ENCODE data around the gene BCAT1. TPM values are rescaled to one million over a fixed set of nuclear protein-coding genes. Genes with fewer than 3 reads are reported as not detected.

Gene BCAT1
- total and polyA plus RNA-seq, 8 donors: 1.3 to 33.0 (median 7.4) TPM

- no peaks in the 10 kb centered on the region for H3K27me3 ChIP-seq
- intact Hi-C loops (cut with DNase I; ENCODE audit: low total_unique reads): no loop called here
- 46 to 58% (median 52%) methylated on average over 1 of the region's 1 CpG for WGBS, 5 donors
- no peaks in the 10 kb centered on the region for H3K36me3 ChIP-seq
- peaks cover 6 to 45% (median 24%) of the 10 kb centered on the region in 4 donors for H3K4me1 ChIP-seq
- H3K9me3 ChIP-seq: no peaks in the 10 kb centered on the region
- no peak overlapping the region for H3K4me3 ChIP-seq
- H3K27ac ChIP-seq: peak overlapping the region in 1 of 5 donors; percentile 57
- no peak for TF ChIP-seq POLR2A (IDR thresholded peaks at IDR 0.05)
- TF ChIP-seq CTCF (IDR thresholded peaks at IDR 0.05): no peak
- TF ChIP-seq EP300 (IDR thresholded peaks at IDR 0.05): no peak
- no peak for TF ChIP-seq POLR2AphosphoS5 (IDR thresholded peaks at IDR 0.05)
- DNase-seq: no peak
Observed at GRCh38 chr12:24840046-24840800, 108.7 kb downstream of the BCAT1 start.

GRCh38 chr12:24839268-24839791 lies 109.6 kb downstream of the BCAT1 start:
- H3K9me3 ChIP-seq: no peaks in the 10 kb centered on the region
- TF ChIP-seq POLR2AphosphoS5 (IDR thresholded peaks at IDR 0.05) (no peak), EP300 (IDR thresholded peaks at IDR 0.05) (no peak), POLR2A (IDR thresholded peaks at IDR 0.05) (no peak), CTCF (IDR thresholded peaks at IDR 0.05) (no peak)
- H3K27me3 ChIP-seq: no peaks in the 10 kb centered on the region
- 75 to 82% (median 77%) methylated on average over 13 of the region's 13 CpGs for WGBS, 5 donors
- no peak for DNase-seq
- peaks cover 6 to 45% (median 24%) of the 10 kb centered on the region in 4 donors for H3K4me1 ChIP-seq
- H3K27ac ChIP-seq: peak overlapping the region in 3 of 5 donors; percentile 51 to 62 (median 57)
- no peak overlapping the region for H3K4me3 ChIP-seq
- intact Hi-C loops (cut with DNase I; ENCODE audit: low total_unique reads): no loop called here
- no peaks in the 10 kb centered on the region for H3K36me3 ChIP-seq

- H3K27ac ChIP-seq: peak overlapping the region in 3 of 5 donors; percentile 51 to 62 (median 57)
- H3K4me3 ChIP-seq: no peak overlapping the region
- H3K36me3 ChIP-seq: no peaks in the 10 kb centered on the region
- H3K27me3 ChIP-seq: no peaks in the 10 kb centered on the region
- intact Hi-C loops (cut with DNase I; ENCODE audit: low total_unique reads): no loop called here
- H3K9me3 ChIP-seq: no peaks in the 10 kb centered on the region
- peaks cover 6 to 45% (median 24%) of the 10 kb centered on the region in 4 donors for H3K4me1 ChIP-seq
- WGBS, 5 donors: 50 to 63% (median 61%) methylated on average over 2 of the region's 2 CpGs
- peak; percentile 63 to 85 (median 80) for TF ChIP-seq POLR2AphosphoS5 (IDR thresholded peaks at IDR 0.05)
- TF ChIP-seq EP300 (IDR thresholded peaks at IDR 0.05): no peak
- DNase-seq: peak in 1 of 2 donors; percentile 61
Observed at GRCh38 chr12:24838531-24838950, 110.4 kb downstream of the BCAT1 start.

GRCh38 chr12:24835377-24835776 lies 113.5 kb downstream of the BCAT1 start:
- TF ChIP-seq CTCF (IDR thresholded peaks at IDR 0.05): no peak
- no peak for TF ChIP-seq POLR2A (IDR thresholded peaks at IDR 0.05)
- TF ChIP-seq POLR2AphosphoS5 (IDR thresholded peaks at IDR 0.05): no peak
- no peak for TF ChIP-seq EP300 (IDR thresholded peaks at IDR 0.05)
- WGBS, 5 donors: 94 to 99% (median 96%) methylated on average over 2 of the region's 2 CpGs
- Histone ChIP-seq H3K4me3 (no peak overlapping the region), H3K27me3 (no peaks in the 10 kb centered on the region), H3K27ac (no peak overlapping the region), H3K4me1 (peaks cover 6 to 44% (median 21%) of the 10 kb centered on the region in 4 donors), H3K36me3 (no peaks in the 10 kb centered on the region), H3K9me3 (no peaks in the 10 kb centered on the region)
- no peak for DNase-seq
- intact Hi-C loops (cut with DNase I; ENCODE audit: low total_unique reads): no loop called here
